Testis (tissue), 2 donors: ENCODE results near the gene HK2.

Experiments used
- POLR2A ChIP-seq: fragments of 450-650 bp; IDR thresholded peaks from one replicate; pipeline ENCODE4 v1.6.1; 2017; ENCODE audit warnings: antibody characterized with exemption, mild to moderate bottlenecking, moderate library complexity
- TF ChIP-seq, protein P1 (sequence below), 3 experiments: fragments of 450-650 bp in 2 of 3; fragments of 200-600 bp in 1 of 3; sonication (generic) in 1 of 3; IDR thresholded peaks; one replicate each; pipeline ENCODE4 v1.5.1; 2016 to 2019; ENCODE audit warnings: antibody characterized with exemption in 3 of 3, mild to moderate bottlenecking in 2 of 3, moderate library complexity in 1 of 3

DNA sequence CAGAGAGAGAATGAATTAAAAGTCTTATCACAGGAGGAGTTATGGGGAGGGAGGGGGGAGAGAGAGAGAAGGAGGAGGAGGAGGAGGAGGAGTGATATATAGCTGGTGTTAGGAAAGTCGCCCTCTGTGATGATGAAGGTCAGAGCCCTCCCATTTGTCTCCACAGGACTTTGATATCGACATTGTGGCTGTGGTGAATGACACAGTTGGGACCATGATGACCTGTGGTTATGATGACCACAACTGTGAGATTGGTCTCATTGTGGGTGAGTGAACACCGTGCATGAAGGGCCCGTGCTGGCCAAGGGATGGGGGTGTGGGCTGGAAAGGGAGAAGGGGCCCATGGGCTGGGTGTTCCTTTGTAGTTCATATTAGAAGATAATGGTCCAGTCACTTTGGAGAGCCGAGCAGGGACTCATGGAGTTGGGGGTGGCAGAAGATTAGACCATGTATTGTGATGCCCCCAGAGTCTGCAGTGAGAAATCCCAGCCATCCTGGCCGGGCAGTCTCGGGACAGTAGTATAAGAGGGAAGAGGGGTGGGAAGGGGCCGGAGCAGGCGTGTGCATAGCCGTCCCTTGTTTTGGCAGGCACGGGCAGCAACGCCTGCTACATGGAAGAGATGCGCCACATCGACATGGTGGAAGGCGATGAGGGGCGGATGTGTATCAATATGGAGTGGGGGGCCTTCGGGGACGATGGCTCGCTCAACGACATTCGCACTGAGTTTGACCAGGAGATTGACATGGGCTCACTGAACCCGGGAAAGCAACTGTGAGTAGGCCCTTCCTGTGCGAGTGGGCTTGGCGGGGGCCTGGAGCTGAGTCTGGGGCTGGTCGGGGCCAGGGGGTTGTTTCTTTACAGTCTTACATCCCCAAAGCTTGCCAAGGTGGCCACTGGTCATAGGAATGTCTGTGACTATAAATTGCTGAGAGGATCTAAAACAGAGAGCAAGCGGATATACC is 40.0 kb downstream of the HK2 start:
- TF ChIP-seq, protein P1, sequence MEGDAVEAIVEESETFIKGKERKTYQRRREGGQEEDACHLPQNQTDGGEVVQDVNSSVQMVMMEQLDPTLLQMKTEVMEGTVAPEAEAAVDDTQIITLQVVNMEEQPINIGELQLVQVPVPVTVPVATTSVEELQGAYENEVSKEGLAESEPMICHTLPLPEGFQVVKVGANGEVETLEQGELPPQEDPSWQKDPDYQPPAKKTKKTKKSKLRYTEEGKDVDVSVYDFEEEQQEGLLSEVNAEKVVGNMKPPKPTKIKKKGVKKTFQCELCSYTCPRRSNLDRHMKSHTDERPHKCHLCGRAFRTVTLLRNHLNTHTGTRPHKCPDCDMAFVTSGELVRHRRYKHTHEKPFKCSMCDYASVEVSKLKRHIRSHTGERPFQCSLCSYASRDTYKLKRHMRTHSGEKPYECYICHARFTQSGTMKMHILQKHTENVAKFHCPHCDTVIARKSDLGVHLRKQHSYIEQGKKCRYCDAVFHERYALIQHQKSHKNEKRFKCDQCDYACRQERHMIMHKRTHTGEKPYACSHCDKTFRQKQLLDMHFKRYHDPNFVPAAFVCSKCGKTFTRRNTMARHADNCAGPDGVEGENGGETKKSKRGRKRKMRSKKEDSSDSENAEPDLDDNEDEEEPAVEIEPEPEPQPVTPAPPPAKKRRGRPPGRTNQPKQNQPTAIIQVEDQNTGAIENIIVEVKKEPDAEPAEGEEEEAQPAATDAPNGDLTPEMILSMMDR (IDR thresholded peaks at IDR 0.05), result no peak
- no peak for TF ChIP-seq POLR2A
